Caki2 (cell line): ENCODE results near the gene ABCC3. TPM values are rescaled to one million over a fixed set of nuclear protein-coding genes. Genes with fewer than 3 reads are reported as not detected.

Experiments used
- DNase-seq: peaks from one replicate; pipeline ENCODE4 v3.0.0-alpha.2; 2015; ENCODE audit warnings: low read depth
- in situ Hi-C: cut with HindIII; loops from 2 replicates; pipeline ENCODE4 v1.10.0; 2016; ENCODE audit warnings: low sequenced_read_pairs, low pct_unique_long_range_greater_than_20kb, mixed read lengths
- total RNA-seq: library from RNA; depleted of rRNA; stranded (reverse); fragments of >200 nt; shearing (Covaris generic); gene quantifications from 2 replicates; pipeline ENCODE4 v1.2.3, GENCODE V29; 2014; ENCODE audit warnings: low replicate concordance

ABCC3 gene
- total RNA-seq, 1 experiment from 2014 or later: 67.8 TPM

DNA sequence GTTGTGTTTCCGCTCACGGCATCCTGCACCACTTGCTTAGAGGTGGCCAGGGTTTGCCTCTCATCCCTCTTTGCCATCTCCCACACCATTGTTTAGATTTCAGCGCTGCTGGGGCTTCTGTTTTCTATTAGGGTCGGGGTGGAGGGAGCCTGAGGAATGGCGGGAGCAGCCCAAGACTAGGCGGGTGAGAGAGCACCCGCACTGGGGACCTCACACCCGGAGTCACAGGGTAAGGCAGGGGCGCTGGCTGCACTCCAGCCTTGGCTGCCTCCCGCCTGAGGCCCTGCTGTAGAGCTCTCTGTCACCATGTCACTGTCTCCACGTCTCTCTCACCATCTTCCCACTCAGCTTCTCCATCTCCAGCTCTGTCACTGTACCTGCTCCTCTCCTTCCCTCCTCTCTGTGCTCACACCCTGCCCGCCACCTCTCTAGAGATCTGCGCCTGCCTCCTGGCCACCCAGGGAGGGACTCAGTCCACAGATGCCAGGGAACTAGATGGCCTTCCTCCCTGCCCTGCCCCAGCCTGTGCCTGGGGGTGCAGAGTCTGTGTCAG, 32.8 kb upstream of the ABCC3 start:
- DNase-seq: no peak
- in situ Hi-C loops: no loop called here

DNA sequence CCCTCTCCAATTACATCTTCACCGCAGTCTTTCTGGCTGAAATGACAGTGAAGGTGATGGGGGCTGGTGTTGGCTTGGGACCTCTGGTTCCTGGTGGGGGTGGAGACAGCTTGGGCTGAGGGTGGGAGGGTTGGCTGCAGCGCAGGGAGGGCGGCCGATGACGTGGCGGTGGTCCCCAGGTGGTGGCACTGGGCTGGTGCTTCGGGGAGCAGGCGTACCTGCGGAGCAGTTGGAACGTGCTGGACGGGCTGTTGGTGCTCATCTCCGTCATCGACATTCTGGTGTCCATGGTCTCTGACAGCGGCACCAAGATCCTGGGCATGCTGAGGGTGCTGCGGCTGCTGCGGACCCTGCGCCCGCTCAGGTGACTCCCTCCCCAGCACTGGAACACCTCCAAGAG, 31.8 kb upstream of the ABCC3 start:
- in situ Hi-C loops: no loop called here
- no peak for DNase-seq

DNA sequence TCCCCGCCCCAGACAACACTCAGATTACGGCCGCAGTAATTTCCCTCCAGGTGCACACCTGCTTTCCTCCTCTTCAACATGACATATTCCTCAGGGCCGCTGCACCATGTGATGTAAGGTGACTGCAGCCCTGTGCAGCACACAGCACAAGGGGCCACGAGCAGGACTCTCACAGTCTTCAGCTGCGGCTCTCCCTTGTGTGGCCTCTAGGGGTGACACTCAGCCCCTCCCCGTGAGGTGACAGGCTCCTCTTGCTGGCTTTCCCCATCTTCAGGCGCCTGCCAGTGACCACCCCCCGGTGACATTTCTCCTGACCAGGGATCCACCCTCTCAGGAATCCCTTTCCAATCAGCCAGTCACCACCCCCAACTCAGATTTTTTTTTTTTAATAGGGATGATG, 31.3 kb upstream of the ABCC3 start:
- in situ Hi-C loops: no loop called here
- DNase-seq: no peak

DNA sequence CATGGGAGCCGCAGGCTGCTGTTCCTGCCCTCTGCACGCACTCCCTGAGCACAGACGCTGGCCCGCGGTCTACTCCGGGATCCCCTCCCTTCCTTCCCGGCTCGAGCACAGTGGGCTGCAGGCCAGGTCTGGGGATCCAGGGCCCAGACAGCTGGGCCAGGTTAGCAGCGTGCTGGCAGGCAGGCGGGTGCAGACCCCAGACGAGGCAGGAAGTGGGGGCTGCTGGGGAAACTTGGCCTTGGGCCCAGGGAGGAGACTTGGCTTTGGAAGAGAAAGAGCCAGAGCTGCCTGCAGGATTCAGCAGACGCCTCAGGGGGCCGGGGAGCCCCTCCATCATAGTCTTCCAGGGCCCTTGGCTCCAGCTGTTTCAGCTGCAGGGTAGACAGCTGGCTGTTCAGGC, 30.2 kb upstream of the ABCC3 start:
- DNase-seq: no peak
- in situ Hi-C loops: no loop called here

DNA sequence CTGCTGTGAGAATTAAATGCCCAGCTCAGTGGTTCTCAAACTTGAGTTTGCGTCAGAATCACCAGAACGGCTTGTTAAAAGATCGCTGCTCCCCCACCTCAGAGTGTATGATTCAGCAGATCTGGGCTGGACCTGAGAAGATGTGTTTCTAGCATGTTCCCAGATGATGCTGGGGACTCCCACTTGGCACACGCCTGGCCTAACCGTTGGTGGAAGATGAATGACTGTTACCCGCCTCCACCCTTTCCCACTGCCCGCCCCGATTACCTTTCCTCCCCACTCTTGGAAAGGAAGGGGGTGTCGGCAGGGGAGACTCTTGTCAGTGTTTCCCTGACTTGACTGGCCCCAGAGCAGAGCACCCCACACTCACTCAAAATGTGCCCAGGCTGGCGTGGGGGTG, 29.3 kb upstream of the ABCC3 start:
- DNase-seq: no peak
- in situ Hi-C loops: no loop called here

DNA sequence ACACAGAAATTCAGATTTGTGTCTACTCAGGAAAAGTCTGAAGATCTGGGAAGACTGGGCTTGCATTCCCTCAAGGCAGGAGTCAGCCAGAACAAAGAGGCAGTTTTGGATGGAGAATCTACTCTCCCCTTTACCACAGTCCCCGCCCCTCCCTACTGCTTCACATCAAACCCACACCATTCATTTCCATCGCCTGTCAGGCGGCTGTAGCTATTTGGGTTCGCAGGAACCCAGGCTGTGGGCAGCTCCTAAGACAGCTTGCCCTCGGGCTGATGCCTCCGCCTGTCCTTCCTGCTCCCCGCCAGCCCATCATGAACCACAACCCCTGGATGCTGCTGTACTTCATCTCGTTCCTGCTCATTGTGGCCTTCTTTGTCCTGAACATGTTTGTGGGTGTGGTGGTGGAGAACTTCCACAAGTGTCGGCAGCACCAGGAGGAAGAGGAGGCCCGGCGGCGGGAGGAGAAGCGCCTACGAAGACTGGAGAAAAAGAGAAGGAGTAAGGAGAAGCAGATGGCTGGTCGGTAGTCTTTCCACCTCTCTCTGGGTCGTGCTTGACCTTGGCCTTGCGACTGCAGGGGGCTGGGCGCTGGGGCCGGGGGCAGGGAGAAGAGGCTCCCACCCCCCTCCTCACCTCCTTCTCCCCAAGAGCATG, 27.0 kb upstream of the ABCC3 start:
- in situ Hi-C loops: no loop called here

DNA sequence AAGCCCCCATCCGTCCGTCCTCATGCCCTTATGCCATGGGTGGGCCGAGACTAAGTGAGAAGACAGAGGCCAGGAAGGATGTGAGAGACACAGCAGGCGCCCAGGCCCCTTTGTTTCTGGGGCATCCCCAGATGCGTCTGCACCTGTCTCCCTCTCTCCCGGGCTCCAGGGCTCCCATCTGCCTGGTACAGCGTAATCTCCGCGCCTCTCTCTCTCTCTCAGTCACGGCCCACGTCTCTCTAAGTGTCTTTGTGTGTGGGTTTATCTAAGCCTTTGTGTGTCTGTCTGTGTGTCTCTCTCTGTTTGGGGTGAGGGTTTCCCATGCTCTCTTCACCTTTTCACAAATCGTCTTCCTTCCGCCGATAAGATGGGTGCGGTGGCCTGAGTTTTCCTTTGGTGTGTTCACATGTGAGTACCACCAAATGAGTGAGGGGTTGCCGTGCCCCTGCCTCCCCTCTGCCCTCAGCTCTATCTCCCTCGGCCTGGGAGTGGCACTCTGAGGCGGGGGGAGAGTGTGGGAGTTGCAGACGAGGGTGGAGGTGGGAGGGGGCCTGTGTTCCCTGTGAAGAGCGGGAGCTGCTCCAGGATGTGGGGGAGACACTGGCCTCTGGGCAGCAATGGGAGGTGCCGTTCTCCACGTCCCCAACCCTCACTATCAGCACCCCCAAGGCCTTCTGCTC, 25.8 kb upstream of the ABCC3 start:
- in situ Hi-C loops: no loop called here
- DNase-seq: no peak

More for the DNA sequence above, 27.0 kb upstream of the ABCC3 start:
- no peak for DNase-seq

DNA sequence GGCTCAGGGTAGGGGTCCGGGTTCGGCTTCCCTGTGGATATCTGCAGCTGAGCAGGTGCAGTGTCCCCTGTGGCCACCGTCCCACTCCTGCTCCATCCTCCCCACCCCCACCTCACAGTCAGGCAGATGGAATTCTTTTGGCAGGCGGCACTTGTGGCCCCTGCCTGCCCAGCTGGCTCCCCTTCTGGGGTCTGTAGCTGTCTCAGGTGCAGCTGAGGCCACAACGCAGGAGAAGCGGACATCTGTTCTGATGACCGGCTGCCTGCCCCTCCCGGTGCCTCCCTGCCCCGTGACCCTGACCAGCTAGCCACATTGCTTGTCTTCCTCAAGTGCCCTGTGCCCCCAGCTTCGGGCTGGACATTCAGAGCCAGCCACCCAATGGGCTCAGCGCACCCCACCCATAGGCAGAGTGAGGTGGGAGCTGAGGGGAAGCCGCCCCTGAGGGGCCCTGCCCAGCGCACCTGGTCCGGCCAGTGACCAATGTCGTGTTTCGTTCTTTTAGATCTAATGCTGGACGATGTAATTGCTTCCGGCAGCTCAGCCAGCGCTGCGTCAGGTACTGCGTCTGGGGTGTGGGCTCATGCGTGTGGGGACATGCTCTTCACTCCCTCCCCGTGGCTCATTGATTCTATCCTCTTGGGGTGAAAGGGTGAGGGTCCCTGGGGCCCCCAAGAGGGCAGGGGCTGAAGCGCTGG, 25.2 kb upstream of the ABCC3 start:
- in situ Hi-C loops: no loop called here
- DNase-seq: no peak

DNA sequence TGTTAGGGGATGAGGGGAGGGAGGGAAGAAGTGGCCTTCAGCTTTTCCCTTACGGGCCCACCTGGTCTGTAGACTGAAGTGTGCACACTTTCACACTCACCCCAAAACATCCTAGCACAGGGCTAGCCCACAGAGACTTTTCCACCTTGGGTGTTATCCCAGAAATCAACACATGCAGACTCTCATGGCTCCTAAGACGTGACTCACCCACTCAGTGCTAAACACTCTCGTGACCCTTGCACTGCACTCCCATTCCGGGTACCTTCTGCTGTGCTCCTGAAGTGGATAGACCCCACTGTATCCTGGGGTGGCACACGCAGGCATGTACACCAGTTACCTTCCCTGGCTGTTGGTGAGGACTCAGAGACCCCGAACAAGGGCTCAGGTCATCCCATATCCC, 23.0 kb upstream of the ABCC3 start:
- in situ Hi-C loops: no loop called here
- DNase-seq: no peak

DNA sequence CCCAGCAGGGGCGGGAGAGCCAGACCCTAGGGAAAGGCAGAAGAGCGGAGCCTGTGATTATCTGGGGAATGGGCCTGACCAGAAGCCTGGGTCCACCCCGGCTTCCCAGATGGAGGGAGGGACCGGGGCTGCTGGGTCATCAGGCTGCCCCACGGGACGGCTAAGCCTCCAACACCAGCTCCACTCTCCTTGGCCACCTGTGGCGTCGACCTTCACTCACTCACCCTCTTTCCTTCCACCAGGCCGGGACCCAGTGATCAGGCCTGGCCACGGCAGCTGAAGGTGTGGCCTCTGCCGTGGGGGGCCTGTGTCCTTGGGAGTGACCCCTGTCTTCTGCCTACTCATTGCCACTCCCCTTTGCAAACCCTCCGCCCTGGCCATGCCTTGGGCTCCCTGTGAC, 22.4 kb upstream of the ABCC3 start:
- DNase-seq: no peak
- in situ Hi-C loops: no loop called here

DNA sequence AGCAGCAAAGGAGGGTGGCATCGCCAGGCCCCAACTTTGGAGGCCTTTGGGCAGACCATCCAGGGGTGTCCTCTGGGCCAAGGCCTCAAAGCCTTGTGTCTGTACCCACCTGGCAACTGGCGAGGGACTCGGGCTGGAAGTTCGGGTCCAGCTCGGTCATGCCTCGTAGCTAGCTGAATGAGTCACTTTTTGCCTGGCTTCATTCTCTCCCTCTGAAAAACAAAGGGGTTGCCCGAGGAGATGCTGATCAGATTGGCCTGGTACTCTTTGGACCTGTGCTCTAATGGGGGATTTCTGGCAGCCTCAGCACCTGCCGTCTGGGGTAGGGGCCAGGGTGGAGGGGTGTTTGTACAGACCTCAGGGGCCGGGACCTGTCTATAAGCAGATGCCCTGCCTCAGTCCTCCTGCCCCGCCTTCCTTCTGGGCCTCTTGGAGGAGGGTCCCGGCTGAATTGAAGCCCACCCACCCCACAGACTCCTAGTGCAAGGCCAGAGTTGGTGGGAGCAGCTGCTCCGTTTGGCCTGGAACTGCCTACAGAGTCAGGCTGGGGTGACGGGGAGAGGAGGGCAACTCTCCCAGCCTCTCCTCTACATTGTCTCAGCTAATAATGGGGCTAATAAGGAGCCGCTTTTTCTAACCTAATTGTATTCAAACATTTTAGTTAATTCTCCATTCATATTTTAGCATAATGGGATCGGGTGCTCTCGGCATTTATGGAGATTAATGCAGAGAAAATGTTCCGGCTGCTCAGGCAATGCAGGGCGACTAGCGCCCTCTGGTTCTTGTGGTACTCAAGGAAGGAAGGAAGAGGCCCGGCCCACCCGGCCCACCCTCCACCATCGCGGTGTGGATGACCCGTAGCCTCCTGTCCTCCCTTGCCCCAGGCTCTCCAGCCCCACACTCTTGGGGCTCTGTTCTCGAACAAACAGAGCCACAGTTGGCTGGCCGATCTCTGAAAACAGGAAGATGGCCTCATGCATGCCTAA, 21.4 kb upstream of the ABCC3 start:
- DNase-seq: peak; percentile 39
- in situ Hi-C loops: no loop called here

DNA sequence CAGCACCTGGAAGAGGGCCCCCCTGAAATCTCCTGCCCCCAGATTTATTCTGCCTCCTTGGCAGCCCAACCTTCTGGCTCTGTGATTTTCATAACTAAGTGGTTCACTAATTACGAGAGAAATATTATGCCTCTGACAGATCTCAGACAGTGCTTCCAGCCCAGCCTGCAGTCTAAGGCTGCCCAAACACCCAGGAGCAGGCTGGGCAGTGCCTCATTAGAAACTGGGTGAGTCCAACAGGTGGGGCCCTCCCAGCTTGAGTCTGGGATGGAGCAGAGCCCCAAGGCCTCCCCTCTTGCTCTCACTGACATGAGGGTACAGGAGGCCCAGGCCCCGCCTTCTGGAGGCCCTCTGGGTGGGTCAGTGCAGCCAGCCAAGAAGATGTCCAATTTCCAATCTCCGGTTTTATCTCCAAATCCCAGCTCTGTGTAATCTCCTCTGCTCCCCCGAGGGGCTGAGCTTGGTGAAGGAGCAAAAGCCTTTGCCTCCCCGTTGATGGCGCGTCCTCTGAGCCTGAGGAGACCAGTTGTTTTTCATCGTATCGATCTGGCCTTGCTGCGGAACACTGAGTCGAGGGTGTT, 20.1 kb upstream of the ABCC3 start:
- no peak for DNase-seq
- in situ Hi-C loops: no loop called here

DNA sequence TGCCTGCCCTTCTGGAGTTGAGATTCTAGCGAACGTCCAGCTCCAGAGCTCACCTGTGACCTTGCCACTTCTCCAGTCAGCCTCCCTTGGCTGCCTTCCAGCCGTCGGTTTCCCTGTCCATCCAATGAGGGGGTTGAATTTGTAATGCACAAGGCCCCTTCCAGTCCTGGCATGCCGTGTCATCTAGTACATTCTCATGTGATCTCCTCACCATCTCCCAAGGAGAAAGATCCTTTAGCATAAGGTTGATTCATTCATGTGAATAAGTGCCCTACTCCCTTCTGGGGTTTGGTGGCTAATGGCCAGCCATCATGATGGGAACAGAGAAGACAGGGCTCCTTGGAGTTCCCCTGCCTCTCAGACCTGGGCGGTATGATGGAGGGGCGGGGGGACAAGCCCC, 18.9 kb upstream of the ABCC3 start:
- no peak for DNase-seq
- in situ Hi-C loops: no loop called here

DNA sequence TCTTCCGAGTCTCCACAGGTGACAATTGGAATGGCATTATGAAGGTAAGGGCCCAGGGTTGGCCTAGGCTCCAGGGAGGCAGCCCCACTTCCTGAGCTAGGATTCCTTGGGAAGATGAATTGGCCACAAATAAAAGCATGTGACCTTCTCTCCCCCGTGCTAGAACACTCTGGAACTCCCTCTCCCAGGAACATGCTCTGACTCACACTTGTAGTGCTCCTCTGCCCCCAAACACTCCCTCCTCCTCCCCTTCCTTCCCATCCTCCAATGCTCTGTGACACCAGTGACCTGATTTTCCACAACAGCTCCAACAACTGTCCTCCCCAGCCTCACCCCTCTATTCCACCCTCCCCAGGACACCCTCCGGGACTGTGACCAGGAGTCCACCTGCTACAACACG, 16.4 kb upstream of the ABCC3 start:
- in situ Hi-C loops: no loop called here
- DNase-seq: no peak

DNA sequence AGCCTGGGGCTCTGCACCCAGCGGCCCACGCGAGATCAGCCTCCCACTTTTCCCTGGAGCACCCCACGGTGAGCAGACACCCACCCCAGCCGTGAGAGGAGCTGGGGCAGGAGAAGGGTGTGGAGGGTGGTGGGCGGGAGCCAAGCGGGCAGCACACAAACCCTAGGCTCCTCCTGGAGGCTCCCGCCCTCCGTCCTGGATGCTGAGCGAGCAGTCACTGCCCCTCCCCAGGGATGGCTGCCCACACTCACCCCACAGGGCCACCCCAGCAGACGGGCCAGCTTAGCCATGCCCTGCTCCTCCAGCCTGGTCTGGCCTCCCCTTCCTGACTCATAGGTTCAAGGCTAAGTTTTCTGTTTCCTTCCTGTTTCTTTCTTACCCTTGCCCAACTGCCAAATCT, 15.7 kb upstream of the ABCC3 start:
- no peak for DNase-seq
- in situ Hi-C loops: no loop called here

DNA sequence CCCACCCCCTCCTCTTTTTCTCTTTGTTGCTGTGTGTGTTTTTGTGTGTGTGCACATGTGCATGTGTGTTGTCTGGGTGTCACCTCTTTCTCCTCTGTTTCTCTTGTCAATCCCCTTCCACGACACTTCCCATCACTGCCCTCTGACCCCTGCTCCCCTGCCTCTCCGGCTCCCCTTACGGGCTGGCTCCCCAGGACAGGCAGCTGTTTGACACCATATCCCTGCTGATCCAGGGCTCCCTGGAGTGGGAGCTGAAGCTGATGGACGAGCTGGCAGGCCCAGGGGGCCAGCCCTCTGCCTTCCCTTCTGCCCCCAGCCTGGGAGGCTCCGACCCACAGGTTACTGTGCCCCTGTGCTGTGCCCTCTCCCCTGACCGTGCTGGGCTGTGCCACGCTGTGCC, 15.2 kb upstream of the ABCC3 start:
- DNase-seq: no peak
- in situ Hi-C loops: no loop called here

DNA sequence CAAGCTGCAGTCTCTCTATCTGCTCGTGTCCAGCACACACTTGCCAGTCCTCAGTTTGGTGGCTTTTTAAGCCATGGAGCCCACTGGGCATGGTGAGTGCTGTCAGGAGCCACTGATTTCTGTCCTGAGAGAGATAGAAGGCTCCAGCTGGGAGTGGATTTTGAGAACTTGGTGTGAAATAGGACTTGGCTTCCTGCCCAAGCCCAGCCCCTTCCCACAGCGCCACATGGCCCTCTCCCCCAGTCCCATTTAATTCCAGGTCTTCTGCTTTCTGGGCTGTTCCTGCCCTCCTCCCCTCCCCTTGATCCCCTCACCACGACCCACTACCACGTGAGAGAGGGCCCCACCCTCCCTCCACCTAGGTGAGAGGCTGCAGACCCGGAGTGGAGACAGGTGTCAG, 14.4 kb upstream of the ABCC3 start:
- in situ Hi-C loops: no loop called here

DNA sequence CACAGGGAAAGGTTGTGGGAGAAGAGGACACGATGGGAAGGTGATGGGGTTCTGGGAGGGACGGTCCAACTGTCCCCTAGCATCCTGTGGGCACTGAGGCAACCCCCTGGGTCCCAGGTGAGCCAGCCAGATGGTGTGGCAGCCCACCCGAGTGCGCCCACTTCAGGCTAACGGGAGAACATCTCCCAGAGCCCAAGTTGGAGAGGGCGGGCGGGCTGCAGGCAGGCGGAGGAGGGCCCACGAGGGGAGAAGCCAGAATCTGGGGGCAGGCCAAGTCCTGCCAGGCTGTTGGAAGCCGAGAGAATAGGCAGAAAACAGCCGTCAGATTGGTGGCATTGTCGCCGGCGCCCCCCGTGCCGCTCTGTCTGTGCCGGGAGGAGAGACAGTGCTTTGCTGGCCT, 13.8 kb upstream of the ABCC3 start:
- in situ Hi-C loops: no loop called here
- DNase-seq: no peak

More for the DNA sequence above, 14.4 kb upstream of the ABCC3 start:
- DNase-seq: no peak
